Cortex of kidney (tissue), 1 donor: ENCODE data around the gene SKP1.
"Not testable (repeated sequence)": the region's sequence is repeated elsewhere in the genome, so short reads cannot be mapped to it uniquely, and the experiment has no call there.

ENCODE experiments used
- DNase-seq: peaks from one replicate; lab custom pipeline; 2025; lab: John Stamatoyannopoulos, UW

The SKP1 gene

GRCh38 chr5:134177369-134178095 lies 782 bp upstream of the SKP1 start:
- DNase-seq: no peak

- DNase-seq: no peak
Measured at GRCh38 chr5:134175921-134176510, 734 bp downstream of the SKP1 start.

- DNase-seq: no peak
Measured at GRCh38 chr5:134174841-134175839, 1.6 kb downstream of the SKP1 start.

- DNase-seq: no peak
Measured at GRCh38 chr5:134171972-134172371, 4.8 kb downstream of the SKP1 start.

- no peak for DNase-seq
Measured at GRCh38 chr5:134162592-134162991, 14.2 kb downstream of the SKP1 start.

GRCh38 chr5:134161513-134162395 lies 15.0 kb downstream of the SKP1 start:
- no peak for DNase-seq

- no peak for DNase-seq
Measured at GRCh38 chr5:134153657-134154056, 23.1 kb downstream of the SKP1 start.

- no peak for DNase-seq
Measured at GRCh38 chr5:134153241-134153640, 23.5 kb downstream of the SKP1 start.

GRCh38 chr5:134152173-134152832 lies 24.4 kb downstream of the SKP1 start:
- DNase-seq: not testable (repeated sequence)

- DNase-seq: no peak
Measured at GRCh38 chr5:134151723-134152122, 25.0 kb downstream of the SKP1 start.

GRCh38 chr5:134149571-134150303 lies 27.0 kb downstream of the SKP1 start:
- no peak for DNase-seq

- DNase-seq: no peak
Measured at GRCh38 chr5:134148986-134149539, 27.7 kb downstream of the SKP1 start.

GRCh38 chr5:134148316-134148715 lies 28.4 kb downstream of the SKP1 start:
- no peak for DNase-seq

- DNase-seq: no peak
Measured at GRCh38 chr5:134146651-134147518, 29.9 kb downstream of the SKP1 start.

GRCh38 chr5:134145779-134146581 lies 30.8 kb downstream of the SKP1 start:
- no peak for DNase-seq

GRCh38 chr5:134145041-134145757 lies 31.6 kb downstream of the SKP1 start:
- DNase-seq: no peak
